OCI-LY7 (cell line): ENCODE results near the gene NFATC2.

Experiments
- CTCF ChIP-seq: fragments of 200-600 bp; sonication (generic); conservative IDR thresholded peaks from 2 replicates; pipeline ENCODE4 v1.5.1; 2014; ENCODE audit warnings: mild to moderate bottlenecking, antibody characterized with exemption, low read length, moderate library complexity, mixed read lengths
- EZH2phosphoT487 ChIP-seq: fragments of 200-600 bp; sonication (generic); IDR thresholded peaks from 2 replicates; pipeline ENCODE4 v1.6.1; 2018; ENCODE audit warnings: low read depth, borderline replicate concordance, mild to moderate bottlenecking, mixed run types, antibody characterized with exemption, low read length, moderate library complexity, mixed read lengths

- TF ChIP-seq CTCF (no peak), EZH2phosphoT487 (no peak)
Measured at GRCh38 chr20:51397137-51397536, 145.4 kb downstream of the NFATC2 start.
